Activated CD8-positive, alpha-beta memory T cell treated with anti-CD3 and anti-CD28 coated beads for 4 hours (primary cell): ENCODE results near the gene NIT1.

Source experiments
- DNase-seq, 2 donors: peaks; one replicate each; pipeline ENCODE4 v3.0.0-alpha.2; 2020; ENCODE audit warnings: low read depth in 2 of 2

Gene NIT1

GRCh38 chr1:161157867-161158266, 40.0 kb downstream of the NIT1 start:
- DNase-seq, result no peak

GRCh38 chr1:161158316-161159010, 40.6 kb downstream of the NIT1 start:
- DNase-seq, result no peak

DNA sequence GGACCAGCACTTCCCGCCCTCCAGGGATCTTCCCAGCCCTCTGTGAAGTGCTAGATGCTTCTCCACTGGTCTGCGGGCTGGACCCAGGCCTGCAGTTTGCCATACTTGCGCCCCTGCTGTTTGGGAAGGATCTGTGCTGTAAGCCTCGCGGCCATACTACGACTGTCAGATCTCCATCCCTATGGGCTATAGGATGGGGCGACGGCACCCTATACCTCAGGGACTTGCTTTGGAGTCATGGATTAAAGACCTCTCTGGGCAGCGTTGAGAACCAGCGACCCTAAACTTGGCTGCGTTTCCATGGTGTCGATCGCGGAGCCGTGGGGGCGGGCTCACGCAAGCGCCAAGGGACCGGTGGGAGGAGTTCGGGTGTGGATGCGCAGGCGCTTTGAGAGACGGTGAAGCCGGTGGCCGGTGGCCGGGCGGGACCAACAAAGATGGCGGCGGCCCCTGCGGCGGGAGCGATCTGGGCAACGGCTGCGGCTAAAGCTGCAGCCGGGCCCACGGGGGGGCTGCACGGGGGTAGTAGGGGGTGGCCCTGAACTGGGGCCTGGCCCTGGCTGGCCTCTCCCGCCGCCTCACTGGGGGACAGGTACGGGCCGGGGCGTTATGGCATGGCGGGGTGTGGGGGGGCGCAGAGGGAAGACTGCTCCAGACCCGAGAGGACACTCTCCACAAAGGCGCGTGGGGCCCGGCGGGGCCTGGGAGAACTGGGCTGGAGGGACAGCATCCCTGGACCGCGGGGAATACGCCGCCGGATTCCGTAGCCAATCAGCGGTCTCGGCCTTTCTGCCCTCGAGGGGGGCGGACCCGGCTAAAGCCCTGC, 41.4 kb downstream of the NIT1 start, which contains the start of gene USP21:
Gene USP21, plus strand, starts transcription at position 414 of the 826 bp plus-strand sequence. CDS start 1,141 bp downstream, outside the sequence.
- peak; percentile 87 for DNase-seq

GRCh38 chr1:161159913-161160243, 42.0 kb downstream of the NIT1 start:
- DNase-seq, result no peak

DNA sequence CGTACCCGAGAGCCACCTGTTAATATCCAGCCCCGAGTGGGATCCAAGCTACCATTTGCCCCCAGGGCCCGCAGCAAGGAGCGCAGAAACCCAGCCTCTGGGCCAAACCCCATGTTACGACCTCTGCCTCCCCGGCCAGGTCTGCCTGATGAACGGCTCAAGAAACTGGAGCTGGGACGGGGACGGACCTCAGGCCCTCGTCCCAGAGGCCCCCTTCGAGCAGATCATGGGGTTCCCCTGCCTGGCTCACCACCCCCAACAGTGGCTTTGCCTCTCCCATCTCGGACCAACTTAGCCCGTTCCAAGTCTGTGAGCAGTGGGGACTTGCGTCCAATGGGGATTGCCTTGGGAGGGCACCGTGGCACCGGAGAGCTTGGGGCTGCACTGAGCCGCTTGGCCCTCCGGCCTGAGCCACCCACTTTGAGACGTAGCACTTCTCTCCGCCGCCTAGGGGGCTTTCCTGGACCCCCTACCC, 42.8 kb downstream of the NIT1 start:
- no peak for DNase-seq

GRCh38 chr1:161161652-161162051, 43.7 kb downstream of the NIT1 start:
- DNase-seq, result no peak

GRCh38 chr1:161162052-161162451, 44.1 kb downstream of the NIT1 start:
- no peak for DNase-seq

DNA sequence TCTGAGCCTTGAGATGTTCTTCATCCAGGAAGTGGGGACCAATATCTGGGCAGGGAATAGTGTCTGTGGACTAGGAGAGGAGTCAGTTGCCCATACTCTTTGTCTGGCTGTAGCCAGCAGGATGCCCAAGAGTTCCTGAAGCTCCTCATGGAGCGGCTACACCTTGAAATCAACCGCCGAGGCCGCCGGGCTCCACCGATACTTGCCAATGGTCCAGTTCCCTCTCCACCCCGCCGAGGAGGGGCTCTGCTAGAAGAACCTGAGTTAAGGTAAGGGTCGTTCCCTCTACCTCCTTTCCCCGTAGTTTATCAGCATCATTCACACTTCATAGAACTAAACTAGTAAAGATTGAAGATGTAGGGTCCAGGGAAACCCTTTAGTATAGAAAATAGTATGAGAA, 44.9 kb downstream of the NIT1 start:
- DNase-seq, result no peak

DNA sequence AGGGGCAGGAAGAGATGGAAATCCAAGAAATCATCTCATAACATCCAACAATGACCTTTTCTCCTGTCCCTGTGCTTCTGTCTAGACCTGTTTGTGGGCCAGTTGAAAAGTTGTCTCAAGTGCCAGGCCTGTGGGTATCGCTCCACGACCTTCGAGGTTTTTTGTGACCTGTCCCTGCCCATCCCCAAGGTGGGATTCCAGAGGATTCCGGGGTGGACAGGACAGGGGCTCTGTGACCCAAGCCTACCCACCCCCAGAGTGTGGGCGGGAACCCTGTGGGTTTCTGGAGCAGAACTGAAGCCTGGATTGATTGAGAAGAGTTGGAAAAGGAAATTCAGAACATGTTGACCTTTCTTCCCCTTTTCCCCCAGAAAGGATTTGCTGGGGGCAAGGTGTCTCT, 45.9 kb downstream of the NIT1 start:
- DNase-seq, result no peak

GRCh38 chr1:161164901-161165610, 47.2 kb downstream of the NIT1 start:
- DNase-seq, result no peak

- DNase-seq, result peak; percentile 80 to 82
Measured at GRCh38 chr1:161165742-161166668, 48.1 kb downstream of the NIT1 start, which contains the start of gene PPOX. TSS of gene PPOX (plus strand) at chr1:161166426. CDS start at chr1:161166848, 422 bp downstream.

GRCh38 chr1:161166669-161167548, 49.0 kb downstream of the NIT1 start:
- DNase-seq, result no peak

GRCh38 chr1:161168906-161169305, 51.0 kb downstream of the NIT1 start:
- no peak for DNase-seq
